GM18870 (cell line): ENCODE data around the gene PCBP1.
"Not testable (repeated sequence)": the region's sequence is repeated elsewhere in the genome, so short reads cannot be mapped to it uniquely, and the experiment has no call there.

Source experiments
- ATAC-seq: cut with Tn5 transposase; IDR thresholded peaks from one replicate; pipeline ENCODE4 v1.9.1; 2021; ENCODE audit warnings: moderate library complexity; ENCODE audit not compliant: unreplicated experiment

The PCBP1 gene

DNA sequence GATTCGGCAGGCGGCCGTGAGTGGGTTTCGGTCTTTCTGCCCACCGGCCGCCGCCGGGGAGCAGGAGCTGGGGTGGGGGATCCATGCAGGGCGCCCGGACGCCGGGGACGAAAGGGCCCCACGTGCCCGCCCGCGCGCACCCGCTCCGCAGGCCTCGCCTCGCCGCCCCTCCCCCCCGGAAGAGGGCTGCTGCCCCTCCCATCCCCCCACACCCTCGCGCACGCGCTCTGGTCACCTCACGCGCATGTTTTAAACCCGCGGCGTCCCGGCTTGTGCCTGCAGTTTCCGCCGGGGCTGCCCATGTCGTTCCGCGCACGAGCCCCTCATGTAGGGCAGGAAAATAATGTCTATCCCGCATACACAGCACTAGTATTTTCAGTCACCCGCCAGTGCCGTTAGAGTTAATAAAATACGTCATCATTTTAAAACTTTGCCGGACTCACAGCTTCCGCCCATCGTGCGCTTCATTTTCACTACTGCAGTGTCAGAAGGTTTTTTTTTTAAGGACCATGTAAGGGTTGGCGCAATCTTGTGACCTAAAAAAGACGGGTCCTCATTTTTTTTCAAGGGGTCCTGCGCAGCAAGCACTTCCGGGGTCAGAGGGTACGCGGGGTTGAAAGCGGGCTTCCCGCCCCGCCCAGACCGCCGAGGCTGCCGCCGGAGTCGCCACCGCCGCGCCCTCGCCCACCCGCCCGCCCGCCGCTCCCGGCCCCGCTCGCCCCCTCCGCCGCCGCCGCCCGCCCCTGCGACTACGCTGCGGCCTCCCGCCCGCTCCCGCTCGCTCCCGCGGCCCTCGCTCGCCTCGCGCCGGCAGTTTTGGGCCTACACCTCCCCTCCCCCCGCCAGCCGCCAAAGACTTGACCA lies at the start of gene PCBP1:
Gene PCBP1 (plus strand): TSS at position 640 of the 864 bp plus-strand sequence. CDS start 267 bp downstream, outside the sequence.
- peak; percentile 15 for ATAC-seq

GRCh38 chr2:70039366-70039765 lies 47.9 kb upstream of the PCBP1 start:
- ATAC-seq, result no peak

DNA sequence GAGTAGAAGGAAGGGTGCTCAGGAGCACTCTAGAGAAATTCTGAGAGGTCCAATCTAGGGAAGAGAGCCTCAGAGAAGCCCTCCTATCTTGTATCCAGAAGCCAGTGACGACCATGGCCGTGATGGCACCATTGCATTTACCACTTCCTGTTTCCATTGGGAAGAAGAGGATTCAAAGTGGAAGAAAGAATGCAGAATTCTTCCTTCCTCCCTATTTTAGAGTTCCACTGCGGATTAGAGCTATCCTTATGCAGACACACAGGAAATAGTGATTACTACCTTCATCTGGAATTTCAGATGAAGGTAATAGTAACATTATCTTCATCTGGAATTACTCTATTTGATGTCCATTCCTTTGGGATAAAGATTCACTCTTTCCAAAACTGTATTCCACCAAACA lies 45.6 kb upstream of the PCBP1 start:
- ATAC-seq, result no peak

DNA sequence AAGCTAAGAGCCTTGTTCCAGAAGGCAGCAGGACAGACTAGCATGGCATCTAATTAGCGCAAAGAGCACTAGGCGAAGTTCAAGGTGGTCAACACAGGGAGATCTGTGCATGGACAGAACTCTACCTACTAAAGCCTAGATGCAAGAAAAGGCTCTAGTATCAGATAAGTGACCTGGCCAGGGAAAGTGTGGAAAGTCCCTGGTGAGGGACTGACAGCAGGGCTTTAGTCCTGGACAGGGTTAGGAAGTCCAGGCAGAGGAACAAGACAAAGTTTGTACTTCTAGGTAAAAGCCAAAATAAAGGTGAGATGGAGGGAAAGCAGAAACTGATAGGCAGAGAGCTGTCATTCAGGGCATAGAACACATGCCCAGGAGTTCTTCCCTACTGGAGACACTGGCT lies 45.0 kb upstream of the PCBP1 start:
- no peak for ATAC-seq

GRCh38 chr2:70043252-70043875 lies 43.9 kb upstream of the PCBP1 start:
- no peak for ATAC-seq

DNA sequence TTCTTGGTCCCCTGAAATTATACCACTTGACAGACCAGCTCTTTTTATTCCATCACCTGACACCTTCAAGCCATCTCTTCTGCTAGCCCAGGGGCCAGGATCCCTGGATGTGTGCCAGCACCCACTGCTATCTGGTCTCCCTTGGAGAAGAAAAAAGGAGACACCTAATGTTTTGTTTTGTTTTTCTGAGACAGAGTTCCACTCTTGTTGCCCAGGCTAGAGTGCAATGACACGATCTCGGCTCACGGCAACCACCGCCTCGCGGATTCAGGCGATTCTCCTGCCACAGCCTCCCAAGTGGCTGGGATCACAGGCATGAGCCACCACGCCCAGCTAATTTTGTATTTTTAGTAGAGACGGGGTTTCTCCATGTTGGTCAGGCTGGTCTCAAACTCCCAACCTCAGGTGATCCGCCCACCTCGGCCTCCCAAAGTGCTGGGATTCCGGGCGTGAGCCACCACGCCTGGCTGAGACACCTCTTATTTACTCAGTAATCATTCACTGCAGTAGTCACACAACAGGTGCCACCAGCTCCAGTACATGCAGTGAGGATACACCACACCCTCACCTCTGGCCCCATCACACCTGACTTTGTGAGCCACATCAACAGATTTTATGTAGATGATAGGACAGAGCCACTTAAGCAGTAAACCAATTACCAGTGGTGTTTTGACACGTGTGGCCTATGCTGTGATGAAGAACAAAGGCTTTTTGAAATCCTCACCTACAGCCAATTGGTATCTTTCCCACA lies 42.8 kb upstream of the PCBP1 start:
- no peak for ATAC-seq

DNA sequence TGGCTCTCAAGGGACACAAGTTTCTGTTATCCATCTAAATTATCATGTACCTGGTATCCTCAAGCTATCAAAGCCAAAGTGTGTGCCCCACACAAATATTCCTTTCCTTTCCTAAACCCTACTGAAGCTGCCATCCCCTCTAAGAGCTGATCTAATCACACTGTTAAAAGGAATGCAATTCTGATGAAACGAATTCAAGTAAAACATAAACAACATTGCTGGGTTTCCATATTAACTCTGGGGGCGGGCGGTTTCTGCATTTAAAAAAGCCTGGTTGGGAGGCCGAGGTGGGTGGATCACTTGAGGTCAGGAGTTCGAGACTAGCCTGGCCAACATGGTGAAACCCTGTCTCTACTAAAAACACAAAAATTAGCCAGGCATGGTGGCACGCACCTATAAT lies 41.9 kb upstream of the PCBP1 start:
- ATAC-seq, result no peak

DNA sequence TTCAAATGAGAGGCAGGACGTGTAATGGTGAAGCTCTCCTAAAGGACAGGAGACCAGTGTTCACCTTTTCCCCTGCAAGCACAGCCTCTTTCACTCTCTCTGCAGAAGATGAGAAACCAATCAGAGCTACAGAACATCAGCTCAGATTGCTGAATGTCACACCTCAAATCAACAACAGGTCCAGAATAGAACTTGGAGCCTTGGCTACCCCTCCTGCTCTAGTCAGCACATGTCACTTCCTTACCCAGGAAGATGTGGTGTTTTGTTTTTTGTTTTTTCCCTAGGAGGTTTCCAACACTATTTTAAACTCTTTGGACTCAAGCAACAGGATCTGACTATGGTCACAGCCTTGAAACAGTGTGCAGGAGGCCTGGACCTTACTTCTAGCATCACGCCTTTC lies 41.3 kb upstream of the PCBP1 start:
- ATAC-seq, result no peak

DNA sequence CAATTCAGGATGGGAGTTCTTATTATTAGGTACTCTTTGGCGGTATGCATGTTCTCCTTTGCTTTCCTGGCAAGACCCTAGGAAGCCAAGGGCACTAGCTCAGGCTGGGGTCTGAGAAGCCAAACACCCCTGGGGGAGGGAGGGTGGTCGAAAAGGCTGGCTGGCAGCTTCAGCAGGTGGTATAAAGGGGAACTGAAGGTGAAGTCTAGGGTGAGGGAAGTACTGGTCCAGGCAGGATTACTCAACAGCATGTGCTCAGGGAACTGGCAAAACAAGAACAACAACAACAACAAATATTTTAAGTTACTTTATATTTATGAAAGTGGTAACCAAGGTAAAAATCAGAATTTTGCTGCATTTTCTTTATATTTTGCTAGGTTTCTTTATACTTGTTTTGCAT lies 40.7 kb upstream of the PCBP1 start:
- no peak for ATAC-seq

- no peak for ATAC-seq
Observed at GRCh38 chr2:70047451-70047850, 39.8 kb upstream of the PCBP1 start.

GRCh38 chr2:70049255-70049654 lies 38.0 kb upstream of the PCBP1 start:
- no peak for ATAC-seq

GRCh38 chr2:70050631-70051425 lies 36.4 kb upstream of the PCBP1 start:
- no peak for ATAC-seq

GRCh38 chr2:70055259-70055658 lies 32.0 kb upstream of the PCBP1 start:
- not testable (repeated sequence) for ATAC-seq

- ATAC-seq, result no peak
Observed at GRCh38 chr2:70061317-70061716, 26.0 kb upstream of the PCBP1 start.

DNA sequence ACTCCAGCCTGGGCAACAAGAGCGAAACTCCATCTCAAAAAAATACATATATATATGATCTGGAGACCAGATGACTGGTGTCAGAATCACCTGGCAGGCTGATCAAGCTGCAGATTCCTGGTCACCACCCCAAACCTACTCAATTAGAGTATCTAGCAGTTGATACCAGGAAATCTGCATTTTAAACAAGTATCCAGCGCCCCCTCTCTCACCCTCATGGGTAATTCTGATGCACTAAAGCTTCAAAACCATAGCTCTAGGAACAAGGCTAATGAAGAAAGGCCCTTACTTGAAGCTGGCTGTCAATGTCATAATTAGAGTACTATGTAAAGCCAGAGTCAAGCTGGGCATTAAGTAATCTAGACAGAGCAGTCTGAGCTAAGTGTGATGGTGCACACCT lies 25.0 kb upstream of the PCBP1 start:
- ATAC-seq, result no peak

DNA sequence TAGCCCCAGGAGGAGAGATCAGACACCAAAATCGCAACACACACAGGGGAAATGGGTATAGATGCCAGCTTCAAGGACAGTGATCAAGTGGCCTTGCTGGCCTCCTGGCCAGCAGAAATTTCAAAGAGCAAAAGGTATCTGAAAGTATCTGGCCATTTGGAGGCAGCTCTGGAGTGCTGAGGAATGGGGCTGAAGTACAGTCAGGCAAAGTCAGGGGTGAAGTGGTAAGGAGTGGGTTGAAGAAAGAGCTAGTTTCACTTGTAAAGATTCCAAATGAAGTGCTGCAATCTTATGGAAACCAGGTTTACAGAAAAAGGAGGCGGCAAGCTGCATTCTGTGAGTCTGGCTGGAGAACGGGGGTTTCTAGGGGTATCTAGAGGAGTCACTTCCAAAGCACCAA lies 19.2 kb upstream of the PCBP1 start:
- ATAC-seq, result no peak

DNA sequence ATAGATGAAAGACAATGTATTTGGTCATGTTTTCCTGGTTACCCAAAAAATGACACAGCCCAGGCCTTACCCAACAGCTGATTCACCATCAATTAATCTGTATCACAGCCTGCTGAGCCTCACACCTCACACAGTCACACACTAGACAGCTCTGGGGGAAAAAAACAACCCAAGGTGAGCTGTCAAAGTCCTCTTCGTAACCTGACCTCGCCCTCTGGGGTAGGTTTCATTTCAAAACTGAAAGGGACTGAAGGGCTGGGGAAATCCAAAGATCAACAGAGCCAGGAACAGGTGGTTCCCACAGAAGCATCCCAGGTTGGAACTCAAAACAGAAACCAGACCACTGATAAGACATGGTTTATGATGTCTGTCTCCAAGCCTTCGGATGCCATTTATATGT lies 18.2 kb upstream of the PCBP1 start:
- ATAC-seq, result peak; percentile 60

- ATAC-seq, result peak; percentile 65
Observed at GRCh38 chr2:70070542-70071268, 16.6 kb upstream of the PCBP1 start.

- ATAC-seq, result no peak
Observed at GRCh38 chr2:70073493-70073892, 13.8 kb upstream of the PCBP1 start.

DNA sequence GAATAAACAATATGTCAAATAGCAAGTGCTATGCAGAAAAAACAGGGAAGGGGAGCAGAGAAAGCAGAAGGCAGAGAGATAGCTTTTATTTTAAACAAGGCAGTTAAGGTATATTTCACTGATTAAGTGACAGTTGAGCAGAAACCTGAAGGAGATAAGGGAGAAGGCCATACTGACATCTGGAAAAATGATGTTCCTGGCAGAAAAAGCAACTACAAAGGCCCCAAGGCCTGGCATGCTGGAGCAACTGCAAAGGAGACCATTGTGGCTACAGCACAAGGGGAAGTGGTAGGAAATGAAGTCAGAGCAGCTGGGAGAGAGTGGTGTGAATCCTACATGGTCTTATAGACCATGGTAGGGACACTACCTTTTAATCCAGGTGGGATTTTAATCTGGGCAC lies 8.9 kb upstream of the PCBP1 start:
- ATAC-seq, result no peak
